Measurements from ENCODE around the gene SND1.

SND1 gene

DNA sequence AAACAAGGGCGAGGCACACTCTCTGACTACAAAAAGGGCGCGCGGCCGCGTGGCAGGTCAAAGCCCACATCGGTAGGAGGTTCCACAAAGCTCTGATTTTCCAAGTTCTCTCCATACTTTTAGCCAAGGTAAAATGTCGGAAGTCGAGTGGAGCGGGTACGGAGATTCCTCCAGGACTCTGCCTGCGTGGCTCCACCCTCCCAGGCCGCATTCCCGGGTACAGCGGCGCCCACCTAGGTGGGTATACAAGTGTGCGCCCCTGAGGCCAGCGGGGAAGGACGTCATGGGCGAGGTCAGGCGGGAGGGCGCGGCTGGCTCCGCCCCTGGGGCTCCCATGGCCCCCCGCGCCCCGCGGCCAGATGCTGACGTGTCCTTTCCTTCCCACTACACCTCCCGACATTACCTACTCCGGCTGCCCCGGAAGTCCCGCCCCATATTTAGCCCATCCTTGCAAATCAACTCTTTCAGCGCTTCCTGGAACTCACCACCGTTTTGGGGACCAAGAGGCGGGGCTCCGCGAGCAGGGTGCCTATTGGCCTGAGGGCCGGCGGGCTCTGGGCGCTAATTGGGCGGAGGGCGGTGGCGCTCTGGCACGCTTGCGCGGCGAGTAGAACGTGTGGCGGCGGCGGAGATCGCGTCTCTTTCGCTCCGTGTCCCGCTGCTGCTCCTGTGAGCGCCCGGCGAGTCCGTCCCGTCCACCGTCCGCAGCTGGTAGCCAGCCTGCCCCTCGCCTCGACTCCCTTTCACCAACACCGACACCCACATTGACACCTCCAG is at the start of gene SND1:
Gene SND1 (plus strand): TSS at position 639 of the 777 bp plus-strand sequence. CDS start 180 bp downstream, outside the sequence.
- peak; percentile 98 for DNase-seq (ENCODE audit: low spot score)

DNA sequence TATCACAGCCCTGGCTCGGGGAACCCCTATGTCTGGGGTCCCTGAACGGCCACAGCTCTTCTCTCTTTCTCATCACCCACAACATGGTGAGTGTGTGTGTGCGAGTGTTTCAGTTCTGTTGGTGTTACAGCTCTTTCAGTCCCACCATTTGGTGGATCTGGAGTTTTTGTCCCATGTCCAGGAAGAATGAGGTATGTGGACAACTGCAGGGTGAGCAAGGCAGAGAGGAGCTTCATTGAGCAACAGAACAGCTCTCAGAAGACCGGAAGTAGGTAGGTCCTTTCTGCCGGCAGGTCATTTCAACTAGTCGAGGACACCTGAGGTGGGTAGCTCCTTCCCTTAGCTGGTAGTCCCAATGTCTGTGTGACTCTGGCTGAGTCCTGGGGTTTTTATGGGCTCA is 43.5 kb upstream of the SND1 start:
- no peak for DNase-seq (ENCODE audit: low spot score)

DNA sequence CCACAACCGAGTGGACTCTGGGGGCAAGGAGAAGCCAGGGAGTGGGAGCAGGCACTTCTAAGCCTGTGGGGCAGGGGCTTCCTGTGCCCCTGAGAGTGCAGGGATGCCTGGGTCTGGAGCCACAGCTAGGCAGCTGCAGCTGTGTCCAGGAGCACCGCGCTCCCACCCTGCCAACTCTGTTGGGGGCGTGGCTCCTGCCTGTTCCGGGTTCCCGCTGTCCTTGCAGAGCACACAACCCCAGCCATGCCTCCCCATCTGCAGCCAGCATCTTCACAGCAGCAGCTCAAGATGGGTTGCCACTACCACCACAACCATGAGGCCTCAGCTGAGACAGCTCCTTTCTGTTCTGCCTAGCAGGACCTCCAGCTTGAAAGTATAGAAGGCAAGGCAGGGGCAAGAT is 42.7 kb upstream of the SND1 start:
- DNase-seq (ENCODE audit: low spot score), result no peak

DNA sequence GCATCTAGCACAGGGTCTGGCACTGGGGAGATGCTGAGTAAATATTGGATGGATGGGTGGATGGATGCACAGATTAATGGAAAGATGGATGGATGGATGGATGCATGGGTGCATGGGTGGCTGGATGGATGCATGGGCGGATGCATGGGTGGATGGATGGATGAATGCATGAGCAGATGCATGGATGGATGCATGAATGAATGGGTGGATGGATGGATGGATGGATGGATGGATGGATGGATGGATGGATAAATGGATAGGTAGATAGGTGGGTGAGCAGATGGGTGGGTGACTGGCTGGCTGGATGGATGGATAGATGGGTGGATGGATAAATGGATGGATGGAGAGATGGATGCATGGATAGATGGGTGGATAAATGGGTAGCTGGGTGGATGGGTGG is 39.7 kb upstream of the SND1 start:
- no peak for DNase-seq (ENCODE audit: low spot score)

DNA sequence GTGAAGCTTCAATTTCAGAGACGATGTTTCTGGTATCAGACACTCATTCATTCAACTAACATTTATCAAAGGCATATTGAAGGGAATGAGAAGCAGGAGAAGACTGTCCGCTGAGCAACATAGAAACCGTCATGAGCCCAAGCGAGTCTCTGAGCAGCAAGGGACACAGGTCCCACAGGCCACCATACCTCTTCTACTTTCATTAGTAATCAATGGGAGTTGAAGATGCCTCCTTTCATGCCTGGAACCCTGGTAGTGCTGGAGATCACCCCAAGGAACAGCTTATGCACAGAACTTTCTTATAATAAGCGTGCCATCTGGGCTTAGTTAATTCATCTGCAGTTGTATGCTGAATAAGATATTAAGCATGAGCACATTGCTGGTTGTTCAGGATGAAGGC is 35.3 kb upstream of the SND1 start:
- DNase-seq (ENCODE audit: low spot score), result no peak

- DNase-seq (ENCODE audit: low spot score), result no peak
Measured at GRCh38 chr7:127618042-127618441, 34.0 kb upstream of the SND1 start, which contains the start of gene PAX4. Gene PAX4, minus strand, starts transcription at chr7:127618142. Its CDS starts 2,214 bp downstream, at chr7:127615928.

DNA sequence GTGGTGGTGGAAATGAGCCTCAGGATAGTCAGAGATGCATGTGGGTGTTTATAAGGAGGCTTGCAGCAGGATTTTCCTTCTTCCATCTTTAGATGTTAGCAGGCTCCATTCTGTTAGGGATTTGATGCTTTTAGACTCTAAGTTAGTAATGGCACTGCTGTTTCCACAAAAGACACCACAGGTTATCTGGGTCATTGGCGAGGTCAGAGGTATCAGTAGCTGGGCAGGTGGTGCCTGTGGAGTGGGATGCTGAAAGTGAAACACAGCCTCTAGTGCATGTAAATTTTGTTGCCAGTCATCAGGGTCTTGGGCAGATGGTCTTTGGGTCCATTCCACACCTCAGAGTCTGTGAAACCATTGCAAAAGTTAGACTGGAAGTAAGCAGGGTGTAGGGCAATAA is 33.2 kb upstream of the SND1 start:
- no peak for DNase-seq (ENCODE audit: low spot score)

- peak; percentile 8 for DNase-seq (ENCODE audit: low spot score)
Measured at GRCh38 chr7:127619681-127620405, 32.2 kb upstream of the SND1 start.

DNA sequence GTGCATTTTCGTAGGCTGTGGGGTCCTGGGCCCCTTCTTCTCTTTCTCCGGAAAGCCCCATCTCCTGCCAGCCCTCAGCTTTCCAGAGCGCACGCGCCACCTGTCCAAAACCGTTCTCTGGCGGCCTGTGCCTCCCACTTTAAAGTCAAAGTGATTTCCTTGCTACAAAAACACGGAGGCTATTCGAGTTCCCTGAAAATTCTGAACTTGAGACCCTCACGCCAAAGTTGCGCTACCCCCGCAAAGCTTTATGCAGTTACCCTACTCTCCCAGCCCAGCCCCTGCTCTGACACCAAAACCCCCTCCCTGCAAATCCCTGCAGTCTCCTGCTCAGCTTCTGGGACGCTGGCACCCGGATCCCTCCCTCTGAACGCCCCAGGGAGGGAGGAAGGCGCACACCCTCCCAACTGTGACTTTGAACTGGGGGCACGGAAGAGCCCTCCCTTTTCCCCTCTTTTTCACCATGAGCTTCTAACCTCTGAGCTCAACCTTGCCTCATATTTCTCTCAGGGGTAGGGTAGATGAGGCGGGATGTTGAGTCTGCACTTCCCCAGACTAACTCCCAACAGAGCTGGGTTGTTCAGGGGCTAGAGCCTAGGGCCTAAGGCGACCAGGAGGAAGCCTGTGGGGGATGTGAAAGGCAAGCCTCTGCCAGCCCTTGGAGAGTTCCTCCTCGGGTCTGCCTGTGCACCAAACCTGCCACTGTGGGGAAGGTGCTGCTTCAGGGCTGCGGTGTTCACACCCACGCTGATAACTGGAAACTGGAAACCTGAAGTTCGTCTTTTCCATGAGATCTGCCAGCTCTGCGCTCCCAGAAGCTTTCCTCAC is 31.4 kb upstream of the SND1 start:
- peak; percentile 13 for DNase-seq (ENCODE audit: low spot score)

DNA sequence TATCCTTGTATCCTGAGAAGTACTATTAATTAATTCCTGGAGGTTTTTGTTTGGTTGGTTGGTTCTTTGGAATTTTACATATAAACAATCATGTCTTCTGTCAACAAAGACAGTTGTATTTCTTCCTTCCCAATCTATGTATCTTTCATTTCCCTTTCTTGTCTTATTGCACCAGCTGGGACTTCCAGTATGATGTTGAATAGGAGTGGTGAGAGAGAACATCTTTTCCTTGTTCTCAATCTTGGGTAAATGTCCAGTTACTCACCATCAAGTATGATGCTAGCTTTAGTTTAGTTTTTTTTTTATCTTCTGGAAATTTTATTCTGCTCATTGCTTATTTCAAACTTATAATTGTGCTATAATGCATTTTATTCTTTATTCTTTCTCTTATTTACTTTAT is 26.7 kb upstream of the SND1 start:
- DNase-seq (ENCODE audit: low spot score), result no peak

DNA sequence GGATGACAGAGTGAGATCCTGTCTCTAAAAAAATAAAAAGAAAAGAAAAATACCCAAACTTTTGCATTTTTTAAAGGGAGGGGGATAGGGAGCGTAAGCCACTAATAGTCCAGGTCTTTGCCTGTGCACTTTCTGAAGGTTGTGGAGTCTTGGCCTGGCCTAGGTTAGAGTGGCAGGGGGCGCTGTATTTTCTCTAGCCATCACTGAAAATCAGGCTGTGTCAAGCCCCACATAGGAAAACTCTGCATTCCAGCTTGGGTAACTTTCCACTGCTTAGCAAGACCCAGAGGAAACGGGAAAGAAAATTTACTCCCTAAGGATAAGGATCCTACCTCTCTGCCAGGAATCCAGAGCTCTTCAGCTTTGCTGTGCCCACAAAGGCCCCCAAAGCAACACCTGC is 23.5 kb upstream of the SND1 start:
- peak; percentile 9 for DNase-seq (ENCODE audit: low spot score)

GRCh38 chr7:127629268-127629854 is 22.6 kb upstream of the SND1 start:
- peak; percentile 32 for DNase-seq (ENCODE audit: low spot score)

DNA sequence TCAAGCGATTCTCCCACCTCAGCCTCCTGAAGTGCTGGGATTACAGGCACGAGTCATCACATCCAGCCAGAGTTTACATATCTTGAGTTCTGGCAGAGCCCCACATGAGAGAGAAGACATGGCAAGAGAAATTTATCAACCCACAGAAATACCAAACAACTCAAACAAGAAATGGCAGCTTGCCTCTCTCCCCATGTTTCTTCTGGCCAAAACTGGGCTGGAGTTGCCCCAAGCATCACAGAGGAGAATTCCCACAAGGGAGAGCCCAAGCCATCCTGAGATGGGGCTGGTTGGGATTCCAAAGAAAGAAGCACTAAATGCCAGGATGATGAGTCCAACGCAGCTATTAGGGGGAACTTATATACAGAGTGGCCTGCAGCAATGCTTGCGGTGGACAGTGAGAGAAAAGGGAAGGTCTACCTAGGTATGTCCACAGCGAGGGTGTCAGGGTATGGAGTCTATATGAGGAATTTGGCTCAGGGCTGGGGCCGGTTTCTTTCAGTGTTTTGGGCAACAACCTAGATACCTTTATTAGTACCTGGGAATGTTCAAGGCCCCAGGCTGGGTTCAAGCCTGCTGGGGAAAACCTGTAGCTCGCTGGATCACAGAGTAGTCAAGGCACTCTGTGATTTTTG is 19.6 kb upstream of the SND1 start:
- DNase-seq (ENCODE audit: low spot score), result peak; percentile 62

- DNase-seq (ENCODE audit: low spot score), result no peak
Measured at GRCh38 chr7:127635659-127636285, 16.2 kb upstream of the SND1 start.

GRCh38 chr7:127638197-127638596 is 13.8 kb upstream of the SND1 start:
- DNase-seq (ENCODE audit: low spot score), result no peak

DNA sequence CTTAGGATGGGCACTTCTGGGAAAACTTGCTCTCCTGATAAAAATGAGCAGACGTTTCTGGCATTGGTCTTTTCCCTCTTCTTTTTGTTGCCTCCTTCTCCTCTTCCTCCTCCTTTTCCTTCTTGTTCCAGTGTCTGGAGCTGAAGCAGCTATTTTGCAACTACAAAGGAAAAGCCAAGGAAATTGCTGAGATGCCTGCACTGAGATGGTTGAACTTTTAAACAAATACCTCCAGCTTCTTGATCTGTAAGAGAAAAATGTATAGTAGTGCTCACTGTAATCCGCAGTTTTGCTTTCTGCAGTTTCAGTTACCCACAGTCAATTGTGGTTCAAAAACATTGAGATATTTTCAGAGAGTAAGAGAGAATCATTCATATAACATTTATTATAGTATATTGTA is 7.5 kb upstream of the SND1 start:
- DNase-seq (ENCODE audit: low spot score), result no peak

- DNase-seq (ENCODE audit: low spot score), result no peak
Measured at GRCh38 chr7:127647636-127648035, 4.4 kb upstream of the SND1 start.

DNA sequence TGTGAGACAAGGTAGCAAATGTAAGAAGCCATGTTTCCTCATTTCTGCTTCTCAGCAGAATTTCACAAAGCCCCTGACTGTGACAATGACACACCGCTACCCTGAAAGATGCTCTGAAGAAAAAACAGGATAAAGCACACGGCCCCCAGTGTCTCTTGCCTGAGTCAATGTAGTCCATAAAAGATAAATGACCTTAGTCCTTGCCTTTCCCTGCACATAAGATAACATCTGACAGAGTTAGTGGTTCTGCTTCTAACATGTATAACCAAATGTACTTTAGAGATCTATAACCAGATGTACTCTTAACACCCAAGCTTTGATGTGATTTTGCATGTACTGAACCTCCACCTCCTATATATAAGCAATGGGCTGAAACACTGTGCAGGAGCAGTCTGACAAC is 3.0 kb upstream of the SND1 start:
- no peak for DNase-seq (ENCODE audit: low spot score)

- DNase-seq (ENCODE audit: low spot score), result no peak
Measured at GRCh38 chr7:127650847-127651555, 993 bp upstream of the SND1 start.
